ENCODE results near the gene SERTAD3.
A peak's percentile ranks its signal among the peaks of the same experiment; 100 is the strongest.
"Not testable (repeated sequence)": the region's sequence is repeated elsewhere in the genome, so short reads cannot be mapped to it uniquely, and the experiment has no call there.

Gene SERTAD3

DNA sequence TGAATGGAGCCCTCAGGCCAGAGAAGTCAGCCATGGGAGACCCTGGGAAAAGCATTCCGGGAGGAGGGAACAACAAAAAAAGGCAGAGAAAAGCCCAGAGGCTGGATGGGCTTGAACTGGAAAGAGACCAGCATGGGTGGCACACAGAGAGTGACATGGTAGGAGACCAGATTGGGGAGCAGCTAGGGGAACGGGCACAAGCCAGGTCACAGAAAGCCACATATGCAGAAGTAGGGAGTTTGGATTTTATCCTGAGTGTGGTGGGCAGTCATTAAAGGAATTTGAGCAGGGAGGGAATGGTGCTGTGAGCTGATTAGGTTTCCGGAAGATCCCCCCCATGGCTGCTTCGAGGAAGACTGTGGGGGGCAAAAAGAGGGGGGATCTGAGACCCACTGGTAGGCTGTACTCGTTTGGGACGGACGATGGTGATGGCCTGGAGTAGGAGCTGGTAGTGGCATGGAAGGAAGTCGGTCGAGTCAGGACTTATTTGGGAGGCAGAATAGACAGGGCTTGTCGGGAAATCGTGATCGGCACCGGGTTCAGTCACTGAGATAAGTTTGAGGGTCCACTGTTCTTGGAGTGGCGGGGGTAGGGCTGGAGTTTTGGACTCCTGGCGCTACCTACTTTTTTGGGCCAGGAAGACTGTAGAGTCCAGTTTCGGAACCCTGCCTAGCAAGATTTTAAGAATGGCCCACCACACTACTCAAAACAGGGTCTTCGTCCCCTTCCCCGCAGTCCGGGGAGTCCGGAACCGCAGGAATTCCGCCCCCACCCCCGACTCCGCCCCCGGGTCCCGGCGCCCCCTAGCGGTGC lies 19.3 kb downstream of the SERTAD3 start:
- DNase-seq, result peak; percentile 42

DNA sequence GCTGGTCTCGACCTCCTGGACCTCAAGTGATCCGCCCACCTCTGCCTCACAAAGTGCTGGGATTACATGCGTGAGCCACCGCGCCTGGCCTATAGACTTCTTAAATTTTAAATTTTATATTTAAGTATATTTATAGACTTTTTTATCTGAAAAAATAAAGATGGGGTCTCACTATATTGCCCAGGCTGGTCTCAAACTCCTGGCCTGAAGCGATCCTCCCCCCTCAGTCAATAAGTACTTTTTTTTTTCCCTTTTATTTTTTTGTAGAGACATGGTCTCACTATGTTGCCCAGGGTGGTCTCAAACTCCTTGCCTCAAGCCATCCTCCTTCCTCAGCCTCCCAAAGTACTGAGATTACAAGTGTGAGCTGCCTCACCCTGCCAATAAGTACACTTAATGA lies 20.2 kb downstream of the SERTAD3 start:
- DNase-seq, result no peak

DNA sequence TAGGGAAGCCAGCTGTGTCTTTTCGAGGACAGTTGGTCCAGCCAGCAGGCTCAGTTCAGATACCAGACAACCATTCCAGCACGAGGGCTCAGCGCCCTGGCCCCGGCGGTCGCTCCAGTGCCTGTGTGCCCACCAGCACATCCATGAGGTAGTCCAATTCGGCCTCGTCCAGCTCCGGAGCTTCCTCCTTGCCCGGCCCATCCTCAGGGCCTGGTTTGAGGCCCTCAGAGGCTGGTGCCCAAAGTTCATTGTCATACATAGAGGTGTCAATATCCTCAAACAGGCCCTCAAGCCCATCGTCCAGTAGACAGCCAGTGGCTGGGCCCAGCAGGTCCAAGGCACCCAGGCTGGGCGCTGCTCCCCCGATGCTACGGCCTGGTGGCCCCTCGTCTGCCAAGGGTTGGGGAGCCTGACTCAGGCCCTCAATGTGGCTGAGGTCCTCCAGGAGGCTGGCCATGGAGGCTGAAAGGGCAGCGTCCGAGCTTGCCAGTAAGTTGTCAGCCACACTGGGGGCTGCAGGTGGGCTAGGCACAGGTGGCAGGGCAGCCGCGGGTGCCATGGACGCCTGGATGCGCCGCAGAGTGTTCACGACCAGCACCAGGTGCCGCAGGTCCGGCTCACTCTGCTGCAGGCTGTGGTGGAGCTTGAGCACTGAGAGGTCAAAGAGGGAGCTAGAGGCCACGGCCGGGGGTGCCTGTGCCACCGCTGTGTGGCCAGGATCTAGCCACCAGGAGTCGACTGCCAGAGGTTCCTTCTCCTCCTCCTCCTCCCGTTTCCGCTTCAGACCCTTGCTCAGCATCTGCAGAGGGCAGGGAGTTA lies 21.2 kb downstream of the SERTAD3 start:
- DNase-seq, result no peak

DNA sequence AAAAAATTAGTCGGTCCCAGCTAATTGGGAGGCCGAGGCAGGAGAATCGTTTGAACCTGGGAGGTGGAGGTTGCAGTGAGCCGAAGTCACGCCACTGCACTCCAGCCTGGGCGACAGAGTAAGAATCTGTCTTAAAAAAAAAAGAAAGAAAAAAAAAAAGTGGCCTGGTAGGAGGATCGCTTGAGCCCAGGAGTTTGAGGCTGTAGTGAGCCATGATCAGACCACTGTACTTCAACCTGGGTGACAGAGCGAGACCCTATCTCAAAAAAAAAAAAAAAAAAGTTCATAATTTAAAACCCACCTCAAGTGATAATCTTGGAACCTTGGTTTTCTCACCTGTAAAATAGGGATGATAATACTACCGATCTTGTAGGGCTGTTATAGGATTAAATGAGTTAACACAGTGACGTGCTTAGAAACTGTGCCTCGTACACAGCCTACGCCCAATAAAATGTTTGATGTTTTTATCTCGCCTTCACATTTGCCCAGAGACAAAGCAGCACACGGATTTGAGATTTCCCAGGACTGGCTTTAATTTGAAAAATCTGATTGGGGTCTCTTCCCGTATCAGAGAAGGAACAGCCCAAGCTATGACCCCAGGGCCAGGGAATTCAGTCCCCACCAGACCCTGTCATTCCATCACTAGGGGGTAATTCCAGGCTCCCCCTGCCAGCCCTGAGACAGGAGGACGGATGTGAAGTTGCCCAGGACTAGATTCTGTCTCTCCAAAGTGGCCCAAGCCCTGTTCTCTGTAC lies 22.0 kb downstream of the SERTAD3 start:
- no peak for DNase-seq

DNA sequence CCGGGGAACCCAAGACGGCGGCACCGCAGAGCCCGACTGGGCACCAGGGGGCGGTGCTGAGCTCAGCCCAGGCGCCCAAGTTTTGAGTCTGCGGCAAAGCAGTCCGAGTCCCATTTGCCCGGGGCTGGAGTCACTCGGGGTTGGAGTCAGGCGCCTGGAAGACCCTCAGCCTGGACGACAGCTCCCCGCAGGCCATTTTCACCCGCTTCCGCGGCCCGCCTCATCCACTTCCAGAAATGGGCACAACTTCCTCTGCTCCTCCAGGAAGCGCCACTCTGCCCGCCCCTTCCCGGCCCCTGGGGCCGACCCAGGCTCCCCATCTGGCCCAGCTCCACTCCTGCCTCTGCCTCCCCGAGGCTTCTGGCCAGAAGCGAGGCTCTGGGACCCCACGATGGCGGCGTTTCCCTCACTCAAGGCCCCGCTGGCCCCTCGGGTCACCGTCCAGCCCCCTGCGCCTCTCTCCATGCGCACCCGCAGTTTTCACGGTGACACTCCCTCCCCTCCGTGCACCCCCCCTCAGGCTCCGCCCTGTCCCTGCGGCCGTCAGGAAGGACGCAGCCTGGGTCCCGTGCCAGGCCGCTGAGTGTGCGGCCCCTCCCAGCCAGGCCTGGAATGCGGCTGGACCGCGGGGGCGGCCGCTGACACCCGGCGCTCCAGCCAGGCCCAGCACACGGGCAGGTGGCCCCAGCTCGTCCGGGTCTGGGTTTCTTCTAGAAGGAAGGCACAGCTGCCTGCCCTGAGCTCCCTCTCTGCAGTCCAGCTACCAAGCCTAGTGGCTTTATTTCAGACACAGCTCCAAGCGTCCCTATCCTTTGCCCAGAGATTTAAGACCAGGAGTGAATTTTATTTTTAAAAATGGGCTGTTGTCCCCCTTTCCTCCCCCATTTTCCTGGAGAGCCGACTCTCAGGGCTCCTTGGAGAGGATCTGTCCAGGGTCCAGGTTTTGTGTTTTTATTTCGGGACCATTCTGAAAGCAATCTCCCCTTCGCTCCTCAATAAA lies 23.1 kb downstream of the SERTAD3 start:
- peak; percentile 94 for DNase-seq

DNA sequence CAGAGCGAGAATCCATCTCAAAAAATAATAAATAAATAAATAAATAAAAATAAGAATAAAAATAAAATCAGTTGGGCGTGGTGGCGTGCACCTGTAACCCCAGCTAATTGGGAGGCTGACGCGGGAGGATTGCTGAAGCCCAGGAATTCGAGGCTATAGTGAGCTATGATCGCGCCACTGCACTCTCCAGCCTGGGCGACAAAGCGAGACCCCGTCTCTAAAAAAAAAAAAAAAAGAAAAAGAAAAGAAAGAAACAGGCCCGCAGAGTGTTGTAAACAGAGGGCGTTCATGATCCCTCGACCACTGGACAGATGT lies 23.7 kb downstream of the SERTAD3 start:
- DNase-seq, result no peak

DNA sequence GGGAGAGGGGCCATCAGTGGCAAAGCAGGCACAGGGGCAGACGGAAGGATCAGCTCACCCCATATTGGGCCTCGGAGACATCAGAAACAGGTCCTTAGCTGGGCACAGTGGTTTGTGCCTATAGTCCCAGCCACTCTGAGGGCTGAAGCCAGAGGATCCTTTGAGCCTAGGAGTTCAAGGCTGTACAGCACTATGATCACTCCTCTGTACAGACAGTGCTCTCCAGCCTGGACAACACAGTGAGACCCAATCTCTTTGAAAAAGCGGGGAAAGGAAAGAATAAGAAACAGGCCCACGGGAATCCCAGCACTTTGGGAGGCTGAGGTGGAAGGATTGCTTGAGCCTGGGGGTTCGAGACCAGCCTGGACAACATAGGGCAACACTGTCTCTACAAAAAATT lies 24.4 kb downstream of the SERTAD3 start:
- no peak for DNase-seq

DNA sequence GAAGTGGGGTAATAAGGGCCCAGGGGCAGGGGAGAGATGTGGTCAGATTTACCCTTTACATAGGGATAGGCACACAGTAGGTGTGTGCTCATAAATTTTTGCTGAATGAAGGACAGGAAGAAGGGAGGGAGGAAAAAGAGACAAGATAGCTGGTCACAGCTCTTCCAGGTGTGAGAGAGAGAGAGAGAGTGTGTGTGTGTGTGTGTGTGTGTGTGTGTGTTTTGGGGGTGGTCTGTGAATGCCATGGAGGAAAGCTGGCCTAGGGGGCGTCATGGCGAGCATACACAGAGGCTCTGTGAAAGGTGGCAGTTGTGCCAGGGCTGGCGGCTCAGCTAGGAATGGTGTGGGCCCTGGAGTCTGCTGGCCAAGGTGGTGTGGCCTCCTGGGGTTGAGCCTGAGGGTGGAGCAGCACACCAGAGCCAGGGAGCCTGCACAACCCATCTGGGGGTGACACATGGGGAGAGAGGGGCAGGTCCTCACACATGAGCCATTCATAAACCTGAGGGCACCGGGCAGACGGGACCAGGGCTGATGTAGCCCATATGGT lies 25.0 kb downstream of the SERTAD3 start:
- no peak for DNase-seq

DNA sequence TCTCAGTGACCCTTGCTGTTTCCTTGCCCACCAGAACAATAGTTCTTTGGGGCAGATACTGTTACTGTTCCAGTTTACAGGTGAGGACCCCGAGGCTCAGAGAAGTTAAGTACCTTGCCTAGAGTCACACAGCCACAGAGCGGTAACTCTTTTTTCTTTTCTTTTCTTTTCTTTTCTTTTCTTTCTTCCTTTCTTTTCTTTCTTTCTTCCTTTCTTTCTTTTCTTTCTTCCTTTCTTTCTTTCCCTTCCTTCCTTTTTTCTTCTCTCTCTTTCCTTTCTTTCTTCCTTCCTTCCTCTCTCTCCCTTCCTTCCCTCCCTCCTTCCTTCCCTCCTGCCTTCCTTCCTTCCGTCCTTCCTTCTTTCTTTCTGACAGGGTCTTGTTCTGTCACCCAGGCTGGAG lies 26.1 kb downstream of the SERTAD3 start:
- DNase-seq, result no peak

DNA sequence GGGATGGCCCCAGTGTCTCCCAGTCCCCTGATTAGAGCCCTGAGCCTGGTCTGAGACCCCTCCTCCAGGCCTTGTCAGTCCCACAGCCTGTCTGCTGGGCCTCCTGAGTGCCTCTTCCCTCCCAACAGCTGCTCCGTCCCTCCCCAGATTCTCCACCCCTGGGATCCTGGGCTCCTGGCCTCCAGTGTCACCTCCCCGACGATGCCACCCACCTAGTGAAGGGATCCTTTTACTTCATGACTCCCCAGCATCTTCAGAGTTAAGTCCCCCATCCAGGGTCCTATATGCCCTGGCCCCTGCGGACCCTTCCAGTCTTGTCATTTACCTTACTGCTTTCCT lies 26.5 kb downstream of the SERTAD3 start:
- no peak for DNase-seq

DNA sequence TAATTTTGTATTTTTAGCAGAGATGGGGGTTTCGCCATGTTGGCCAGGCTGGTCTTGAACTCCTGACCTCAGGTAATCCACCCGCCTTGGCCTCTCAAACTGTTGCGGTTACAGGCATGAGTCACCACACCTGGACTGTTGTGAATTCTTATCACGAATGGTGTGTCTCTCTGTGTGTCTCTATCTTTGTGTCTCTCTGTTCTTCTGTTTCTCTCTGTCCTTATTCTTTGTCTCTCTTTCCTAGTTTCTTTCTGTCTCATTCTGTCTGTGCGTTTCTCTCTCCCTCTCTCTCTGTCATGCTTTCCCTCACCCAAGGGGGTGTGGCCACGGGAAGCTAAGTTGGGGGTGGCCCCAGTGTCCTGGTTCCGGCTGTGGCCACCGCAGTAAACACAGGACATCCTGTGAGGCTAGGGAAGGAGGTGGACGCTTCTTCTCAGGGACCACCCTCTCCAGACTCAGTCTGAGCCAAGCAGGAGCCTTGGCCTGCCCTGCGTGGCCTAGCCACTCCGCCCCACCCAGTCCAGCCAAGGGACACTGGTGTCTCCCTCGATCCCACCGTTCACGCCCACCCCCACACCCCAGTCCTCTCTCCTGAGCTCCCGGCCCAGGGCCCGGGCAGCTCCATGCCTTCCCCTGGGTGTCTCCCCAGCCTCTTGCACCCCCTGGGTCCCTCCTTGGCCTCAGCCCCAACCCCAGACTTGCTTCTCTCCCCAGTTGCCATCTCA lies 27.1 kb downstream of the SERTAD3 start:
- no peak for DNase-seq

DNA sequence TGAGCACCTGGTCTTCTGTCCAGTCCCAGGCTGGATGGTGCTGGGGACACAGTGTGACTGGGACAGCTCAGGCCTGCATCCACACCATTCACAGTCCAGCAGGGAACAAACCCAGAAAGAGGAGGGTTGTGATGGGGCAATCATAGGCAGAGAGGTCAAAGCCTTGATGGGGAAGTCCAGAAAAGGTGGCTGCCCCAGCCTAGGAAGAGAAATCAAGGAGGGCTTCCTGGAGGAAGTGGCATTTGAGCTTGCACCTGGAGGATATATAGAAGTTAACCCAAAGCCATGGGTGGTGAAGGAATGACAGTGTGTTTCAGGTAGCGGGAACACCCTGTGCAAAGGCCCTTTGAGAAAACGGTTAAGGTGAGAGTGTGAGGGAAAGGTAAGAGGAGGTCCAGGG lies 28.4 kb downstream of the SERTAD3 start:
- no peak for DNase-seq

DNA sequence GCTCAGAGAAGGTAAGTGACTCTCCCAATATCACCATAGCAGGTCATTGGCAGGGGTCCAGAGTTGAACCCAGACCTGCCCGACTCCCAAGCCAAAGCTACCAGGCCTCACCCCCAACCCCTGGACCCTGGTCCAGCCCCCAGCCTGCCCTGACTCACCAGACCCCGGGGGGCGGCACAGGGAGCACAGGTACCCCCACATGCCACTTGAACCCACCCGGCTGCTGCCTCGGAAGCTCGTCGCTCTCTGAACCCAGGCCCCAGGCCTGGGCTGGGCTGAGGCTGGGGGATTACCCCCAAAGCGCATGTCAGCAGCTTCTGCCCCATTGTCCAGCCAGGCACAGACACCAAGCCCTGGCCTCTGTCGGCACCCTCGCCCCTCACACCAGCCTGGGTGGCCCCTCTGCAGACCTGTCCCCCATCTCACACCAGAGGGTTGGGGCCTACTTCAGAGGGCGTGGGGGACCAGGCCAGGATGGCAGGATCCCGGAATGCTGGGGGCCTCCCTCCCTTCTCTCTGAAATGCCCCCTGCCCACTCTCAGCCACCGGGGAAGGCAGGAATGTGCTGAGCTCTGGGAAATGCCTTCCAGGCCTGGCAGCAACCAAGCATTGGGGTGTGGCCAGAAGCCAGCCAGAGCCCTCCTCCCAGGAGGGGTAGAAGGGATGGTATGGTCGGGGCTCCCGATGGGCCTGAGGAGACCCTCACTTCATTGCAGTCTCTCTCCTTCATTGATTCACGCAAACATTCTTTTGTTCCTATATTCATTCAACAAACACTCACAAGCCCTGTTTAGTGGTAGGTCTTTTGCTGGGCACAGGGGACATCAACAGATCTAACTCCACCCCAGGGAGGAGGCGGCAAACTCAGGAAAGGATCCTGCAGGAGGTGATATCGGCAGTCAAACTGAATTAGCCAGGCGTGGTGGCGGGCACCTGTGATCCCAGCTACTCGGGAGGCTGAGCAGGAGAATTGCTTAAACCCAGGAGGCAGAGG lies 29.3 kb downstream of the SERTAD3 start:
- DNase-seq, result no peak

DNA sequence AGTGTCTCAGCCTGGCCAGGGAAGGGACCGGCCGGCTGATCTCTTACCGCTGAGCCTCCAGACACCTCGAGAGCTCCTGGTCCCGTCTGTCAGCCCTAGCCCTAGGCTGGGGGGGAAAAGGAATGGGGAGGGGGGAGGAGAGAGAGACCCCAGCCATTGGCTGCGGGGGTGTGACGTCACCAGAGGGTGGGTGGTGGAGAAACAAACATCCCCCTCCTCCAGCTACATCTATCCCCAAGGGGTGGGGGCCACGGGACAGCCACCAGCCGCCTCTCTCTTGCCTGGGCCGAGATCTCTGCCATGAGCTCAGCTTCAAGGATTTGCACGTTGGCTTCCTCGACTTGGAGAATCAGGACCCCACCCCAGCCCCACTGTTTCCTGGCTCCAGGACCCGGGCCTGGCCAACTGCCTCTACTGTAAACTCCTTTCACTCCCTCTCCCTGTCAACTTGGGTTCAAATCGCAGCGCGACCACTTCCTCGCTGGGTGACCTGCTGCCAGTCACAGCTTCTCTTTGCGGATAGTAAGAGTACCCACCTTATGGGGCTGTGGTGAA lies 30.8 kb downstream of the SERTAD3 start, which contains the start of gene PRX:
Gene PRX (minus strand): TSS at position 88 of the 555 bp plus-strand sequence. CDS start 5,446 bp downstream, outside the sequence.
- DNase-seq, result no peak

DNA sequence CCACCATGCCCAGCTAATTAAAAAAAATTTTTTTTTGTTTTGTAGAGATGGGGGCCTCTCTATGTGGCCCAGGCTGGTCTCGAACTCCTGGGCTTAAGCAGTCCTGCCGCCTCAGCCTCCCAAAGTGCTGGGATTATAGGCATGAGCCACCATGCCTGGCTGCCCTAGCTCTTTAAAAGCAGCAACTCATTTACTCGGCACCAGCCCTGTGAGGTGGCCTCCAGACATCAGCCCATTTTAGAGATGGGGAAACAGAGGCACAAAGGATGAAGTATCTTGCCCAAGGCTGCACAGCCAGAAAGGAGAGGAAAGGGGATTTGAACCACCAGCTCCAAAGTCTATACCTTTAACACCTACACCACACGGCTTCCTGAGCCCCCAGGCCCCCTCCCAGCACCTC lies 31.3 kb downstream of the SERTAD3 start:
- no peak for DNase-seq

DNA sequence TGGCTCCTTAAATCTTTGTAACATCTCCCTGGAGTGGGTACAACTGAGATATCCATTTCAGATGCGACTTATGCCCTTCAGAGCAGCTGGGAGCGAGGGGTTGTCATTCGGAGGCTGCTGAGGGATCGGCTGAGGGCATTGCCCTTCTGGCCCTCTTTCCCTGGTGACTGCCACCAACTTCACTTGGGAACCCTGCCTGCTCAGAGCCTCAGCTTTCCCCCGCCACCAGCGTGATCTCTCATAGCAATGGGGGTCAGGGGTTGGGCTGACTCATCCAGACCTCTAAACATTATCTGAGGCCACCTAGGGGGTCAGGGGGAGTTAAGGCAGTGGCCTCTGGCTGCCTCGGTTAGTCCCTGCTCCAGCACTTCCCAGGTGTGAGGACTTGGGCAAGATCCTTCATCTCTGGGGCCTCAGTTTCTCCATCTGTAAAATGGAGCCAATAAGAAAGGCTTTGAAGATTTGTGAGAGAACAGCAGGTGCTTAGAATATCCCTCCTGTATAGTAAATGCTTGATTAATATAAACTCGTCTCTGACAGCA lies 32.1 kb downstream of the SERTAD3 start:
- DNase-seq, result no peak

DNA sequence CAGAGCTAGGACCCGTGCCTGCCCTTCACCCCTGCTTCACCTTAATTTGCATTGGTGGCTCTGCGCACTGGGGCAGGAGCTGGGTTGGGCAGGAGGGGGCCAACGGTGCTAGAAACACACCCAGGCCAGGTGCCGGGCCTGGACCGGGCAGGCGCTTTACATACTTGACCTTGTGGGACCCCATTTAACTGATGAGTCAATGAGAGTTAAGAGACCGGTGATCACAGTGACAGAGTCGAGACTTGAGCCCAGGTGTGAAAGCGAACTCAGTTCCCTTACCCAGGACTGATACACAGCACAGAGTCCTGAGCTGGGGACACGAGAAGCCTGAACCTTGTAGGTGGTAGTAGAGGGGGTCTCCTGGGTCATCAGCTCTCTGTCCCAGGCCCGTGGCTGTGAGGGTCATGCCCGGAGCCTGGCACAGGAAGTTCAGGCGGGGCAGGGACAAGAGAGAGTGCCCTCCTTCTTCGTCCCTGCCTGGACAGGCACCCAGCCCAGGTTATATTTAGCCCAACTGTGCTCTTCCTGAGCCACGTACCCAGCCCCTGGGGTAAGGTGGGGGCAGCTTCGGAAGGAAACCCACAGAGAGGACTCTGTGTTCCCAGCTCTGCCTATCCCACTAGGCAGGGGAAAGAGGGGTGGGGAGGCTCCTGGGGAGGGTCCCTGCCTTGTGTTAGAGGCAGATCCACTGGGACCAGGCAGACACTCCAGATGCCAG lies 32.9 kb downstream of the SERTAD3 start:
- no peak for DNase-seq

DNA sequence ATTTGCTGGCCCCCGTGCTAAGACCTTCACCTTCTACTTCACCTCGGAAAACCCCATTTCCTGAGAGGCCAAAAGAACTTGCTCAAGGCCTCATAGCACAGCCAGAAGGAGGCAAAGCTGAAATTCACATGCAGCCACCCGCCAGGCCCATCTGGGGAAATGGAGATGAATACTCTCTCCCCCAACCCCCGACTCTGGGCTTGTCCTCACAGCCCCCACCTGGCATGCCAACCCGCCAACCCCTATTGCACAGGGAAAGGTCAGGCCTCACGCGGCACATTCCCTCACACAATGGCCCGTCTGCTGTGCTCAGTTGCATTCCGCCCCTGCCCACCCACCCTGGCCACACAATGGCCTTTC lies 34.1 kb downstream of the SERTAD3 start:
- DNase-seq, result no peak

DNA sequence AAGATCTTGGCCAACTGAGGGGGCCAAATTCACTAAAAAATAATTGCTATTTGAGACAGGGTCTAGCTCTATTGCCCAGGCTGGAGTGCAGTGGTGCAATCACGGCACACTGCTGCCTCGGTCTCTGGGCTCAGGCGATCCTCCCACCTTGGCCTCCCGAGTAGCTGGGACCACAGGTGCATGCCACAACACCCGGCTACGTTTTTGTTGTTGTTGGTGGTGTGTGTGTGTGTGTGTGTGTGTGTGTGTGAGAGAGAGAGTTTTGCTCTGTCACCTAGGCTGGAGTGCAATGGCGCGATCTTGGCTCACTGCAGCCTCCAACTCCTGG lies 35.6 kb downstream of the SERTAD3 start:
- DNase-seq, result not testable (repeated sequence)

All from retina (tissue), 1 donor.